NCI-H2196 treated with DMSO at 0.1 percent for 48 hours (cell line): ENCODE measurements around the gene UBE3D.
"Not testable (repeated sequence)": the region's sequence is repeated elsewhere in the genome, so short reads cannot be mapped to it uniquely, and the experiment has no call there.

Experiments
- DNase-seq: peaks from one replicate; lab custom pipeline; 2025; ENCODE audit not compliant: unreplicated experiment; lab: John Stamatoyannopoulos, UW

The UBE3D gene

DNA sequence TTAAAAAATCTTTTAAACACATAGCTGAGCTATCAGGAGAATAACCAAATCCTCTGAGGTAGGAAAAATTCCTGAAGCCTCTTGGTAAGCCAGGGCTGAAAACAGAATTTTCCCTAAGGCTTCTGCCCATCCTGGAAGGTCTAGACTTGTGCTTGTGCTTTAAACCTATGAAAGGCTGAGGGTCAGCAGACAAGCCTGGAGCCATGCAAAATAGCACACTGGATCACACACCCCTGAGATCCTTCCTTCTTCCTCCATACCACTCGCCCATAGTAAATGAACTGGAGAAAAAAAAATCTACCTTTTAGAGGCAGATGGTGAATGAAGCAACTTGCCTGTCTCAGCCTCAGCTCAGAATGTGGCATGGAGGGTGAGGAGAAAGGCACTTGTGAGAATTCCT, 144.4 kb downstream of the UBE3D start:
- no peak for DNase-seq

DNA sequence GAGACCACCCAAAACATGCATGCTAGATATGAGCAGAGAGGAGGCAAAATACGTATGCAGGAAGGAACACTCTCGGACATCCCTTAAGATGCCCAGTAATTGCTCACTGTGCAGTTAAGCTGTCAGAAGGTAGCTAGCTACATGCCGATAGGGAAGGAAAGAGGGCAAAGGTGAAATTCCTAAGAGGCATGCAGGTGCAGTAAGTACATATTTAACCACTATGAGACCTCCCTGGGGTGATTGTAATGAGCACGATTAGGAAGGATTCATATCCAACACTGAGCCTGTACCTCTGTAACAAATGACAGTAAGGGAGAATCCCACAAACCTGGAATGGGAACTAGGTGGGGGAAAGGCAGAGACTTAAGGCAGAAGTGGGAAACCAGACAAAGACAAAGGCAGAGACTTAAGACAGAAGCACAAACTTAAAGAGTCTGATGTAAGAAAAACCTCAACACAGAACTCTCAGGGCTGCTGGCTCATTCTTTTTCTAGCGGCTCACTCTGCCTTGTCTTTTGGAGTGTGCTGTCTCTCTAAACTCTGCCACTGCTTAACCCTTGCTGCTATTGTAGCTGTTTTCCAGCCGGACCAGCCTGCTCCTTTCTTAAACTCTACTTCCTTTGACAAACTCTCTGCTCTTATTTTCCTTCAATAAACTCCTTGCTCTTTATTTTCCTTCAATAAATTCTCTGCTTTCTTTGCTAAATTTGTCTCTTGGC, 148.1 kb downstream of the UBE3D start:
- DNase-seq, result no peak

DNA sequence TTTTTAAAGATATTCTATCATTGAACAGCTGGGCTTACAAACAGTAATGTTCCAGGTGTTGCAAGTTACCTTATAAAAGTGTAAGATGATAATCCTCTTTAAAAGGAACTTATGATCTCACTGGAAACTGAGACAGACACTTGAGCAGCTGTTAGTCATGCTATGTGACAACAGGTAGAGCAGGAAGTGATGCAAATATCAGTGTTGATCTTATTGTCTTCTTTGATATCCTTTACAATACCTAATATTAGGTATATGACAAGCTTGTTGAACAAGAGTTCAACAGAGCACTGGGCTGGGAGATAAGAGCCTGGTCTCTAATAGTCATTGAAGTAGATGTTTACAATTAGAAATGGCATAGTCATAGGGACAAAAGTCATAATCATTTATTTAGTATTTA, 150.0 kb downstream of the UBE3D start:
- no peak for DNase-seq

DNA sequence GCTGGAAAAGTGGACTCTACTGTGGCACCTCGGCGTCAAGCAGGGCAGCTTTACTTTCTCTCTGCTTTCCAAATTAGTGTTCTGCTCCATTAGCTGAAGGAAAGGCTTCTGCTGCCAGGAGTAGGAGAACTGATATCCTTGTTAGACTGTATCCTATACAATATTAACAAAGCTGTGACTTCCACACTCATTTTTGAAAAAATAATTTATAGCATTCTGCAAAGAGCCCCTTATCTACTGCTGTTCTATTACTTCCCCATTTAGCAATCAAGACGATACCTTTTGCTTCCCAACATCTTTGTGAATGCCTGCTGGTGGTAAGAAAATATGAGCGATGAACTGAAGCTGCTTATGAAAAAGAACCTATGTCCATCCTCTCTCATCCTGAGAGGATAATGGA, 151.1 kb downstream of the UBE3D start:
- no peak for DNase-seq

DNA sequence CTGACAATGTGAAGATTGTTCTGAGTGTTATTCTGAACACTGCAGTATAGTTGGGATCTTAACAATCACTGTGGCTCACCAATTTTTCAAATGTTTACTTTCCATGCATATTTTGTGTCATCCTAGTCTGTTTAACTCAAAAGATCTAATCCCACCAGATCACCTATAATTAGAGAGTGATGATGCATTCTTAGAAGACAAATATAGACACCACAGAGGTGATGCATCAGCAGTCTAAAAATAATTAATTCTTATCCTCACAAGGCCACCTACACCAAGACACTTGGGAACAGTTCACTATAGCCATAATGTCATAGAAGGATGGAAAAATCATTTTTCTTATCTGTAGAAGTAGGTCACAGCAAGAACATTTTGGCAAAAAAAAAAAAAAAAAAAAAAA, 154.8 kb downstream of the UBE3D start:
- no peak for DNase-seq

DNA sequence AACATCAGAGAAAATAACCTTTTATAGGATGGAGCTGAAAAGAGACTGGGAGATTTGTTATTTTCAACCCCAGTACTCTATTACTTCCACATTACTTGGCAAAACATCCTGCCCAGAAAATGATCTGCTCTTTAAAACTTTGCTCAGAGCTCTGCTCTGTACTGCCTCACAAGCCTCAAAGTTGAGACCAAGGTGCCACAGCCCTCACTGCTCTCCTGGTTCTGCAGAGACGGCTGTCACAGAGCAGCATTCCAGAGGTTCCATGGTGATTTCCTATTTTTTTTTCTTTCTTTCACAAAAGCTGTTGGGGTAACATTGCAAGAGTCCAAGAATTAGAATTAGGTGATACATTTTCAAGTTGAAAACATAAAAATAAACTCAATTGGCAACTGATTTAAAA, 155.2 kb downstream of the UBE3D start:
- DNase-seq, result no peak

DNA sequence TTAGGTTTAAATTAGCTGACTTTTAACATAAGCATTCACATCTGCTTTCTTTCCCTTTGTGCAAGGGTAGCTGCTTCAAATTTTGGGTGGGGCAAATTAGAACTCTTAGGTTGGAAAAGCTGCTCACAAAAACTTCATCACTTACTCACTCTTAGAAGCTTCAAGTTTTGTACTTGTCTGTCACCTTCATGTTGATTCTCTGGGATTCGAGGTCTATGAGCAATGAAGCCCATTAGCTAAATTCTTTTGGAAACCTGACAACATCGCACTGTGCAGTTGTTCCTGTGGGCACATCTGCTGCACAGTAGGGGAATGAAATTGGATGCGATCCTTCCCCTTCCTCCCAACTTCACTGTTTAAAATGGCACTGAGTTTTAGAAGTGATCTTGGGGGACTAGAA, 156.1 kb downstream of the UBE3D start:
- DNase-seq, result no peak

DNA sequence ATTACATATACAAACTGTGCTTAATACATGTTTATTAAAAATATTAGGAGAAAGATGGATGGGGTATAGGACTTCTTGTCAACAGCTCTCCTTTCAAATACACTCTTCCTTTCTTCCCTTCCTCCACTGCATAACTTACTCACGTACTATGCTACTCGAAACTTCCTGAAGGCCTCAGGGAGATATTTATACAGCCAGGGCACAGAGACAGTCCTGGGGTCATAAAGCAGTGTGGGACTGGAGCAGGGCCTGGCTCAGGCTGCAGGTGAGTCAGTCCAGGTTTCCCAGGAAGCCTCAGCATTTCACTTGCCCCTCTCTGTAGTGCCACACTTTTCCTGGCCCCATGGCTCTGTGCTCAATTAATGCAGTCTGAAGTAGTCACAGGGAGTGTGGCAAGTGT, 157.0 kb downstream of the UBE3D start:
- no peak for DNase-seq

DNA sequence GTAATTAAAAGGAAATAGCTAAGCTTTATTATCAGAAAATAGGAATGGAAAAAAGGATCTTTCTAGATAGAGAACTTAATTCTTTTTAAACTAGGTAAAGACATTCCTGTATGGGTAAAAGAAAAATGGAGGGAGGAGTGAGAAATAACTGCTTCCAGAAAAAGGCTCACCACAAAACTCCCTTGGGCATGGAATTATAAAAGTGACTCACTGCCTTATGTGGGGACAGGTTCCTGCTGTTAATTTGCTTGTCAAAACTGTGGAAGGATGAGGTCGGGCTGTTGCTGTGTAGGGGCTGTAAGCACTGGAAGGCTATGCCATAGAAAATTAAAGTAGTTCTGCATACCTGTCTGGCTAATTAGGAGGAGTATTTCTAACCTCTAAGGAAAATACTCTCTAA, 158.7 kb downstream of the UBE3D start:
- DNase-seq, result no peak

DNA sequence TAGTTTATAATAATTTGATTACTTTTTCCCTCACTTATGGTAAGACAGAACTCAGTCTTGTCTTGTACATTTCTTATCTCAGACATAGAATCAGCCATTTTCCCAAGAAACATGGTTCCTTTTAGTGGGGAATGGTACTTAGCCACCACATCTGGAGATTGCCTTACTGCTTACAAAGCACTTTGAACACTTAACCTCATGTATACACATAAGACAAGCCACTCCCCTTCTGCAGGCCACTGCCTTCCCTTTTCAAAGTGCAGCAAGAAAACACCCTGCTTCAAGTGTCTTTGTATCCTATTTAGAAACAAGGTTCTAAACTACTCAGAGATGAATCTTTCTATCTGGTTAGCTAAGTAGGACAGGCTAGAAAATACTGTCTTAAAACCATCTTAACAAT, 159.2 kb downstream of the UBE3D start:
- DNase-seq, result no peak

DNA sequence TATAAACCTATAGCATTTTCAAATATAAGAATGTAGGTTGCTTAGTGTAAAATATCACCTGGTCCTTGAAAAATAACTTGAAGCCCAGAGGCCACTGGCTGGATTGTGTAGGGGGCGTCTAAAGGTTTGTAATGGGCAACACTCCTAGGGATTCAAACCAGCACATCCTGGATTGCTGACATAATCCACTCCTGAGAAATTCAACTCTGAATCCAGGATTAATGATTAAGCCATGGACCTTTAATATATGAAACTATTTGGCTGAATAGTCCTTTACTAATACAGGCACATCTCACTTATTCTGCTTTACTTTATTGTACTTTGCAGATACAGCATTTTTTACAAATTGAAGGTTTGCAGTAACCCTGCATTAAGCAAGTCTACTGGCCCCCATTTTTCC, 160.8 kb downstream of the UBE3D start:
- no peak for DNase-seq

DNA sequence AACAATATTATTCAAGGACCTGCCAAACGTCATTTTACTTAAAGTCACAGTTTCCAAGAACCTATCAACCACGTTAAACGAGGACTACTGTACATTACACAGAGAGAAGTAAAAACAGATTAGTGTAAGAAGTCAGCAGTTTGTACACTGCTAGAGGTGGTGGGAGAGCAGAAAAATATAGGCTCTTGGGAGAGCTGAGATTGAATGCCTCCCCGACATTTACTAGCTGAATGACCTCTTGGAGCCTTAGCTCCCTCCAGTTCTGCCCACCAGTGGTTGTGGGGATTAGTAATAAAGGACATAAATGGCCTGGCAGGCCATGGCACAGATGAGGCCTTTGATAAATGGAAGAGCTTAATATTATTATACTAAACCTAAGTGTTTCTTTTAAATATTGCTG, 161.4 kb downstream of the UBE3D start:
- DNase-seq, result no peak

DNA sequence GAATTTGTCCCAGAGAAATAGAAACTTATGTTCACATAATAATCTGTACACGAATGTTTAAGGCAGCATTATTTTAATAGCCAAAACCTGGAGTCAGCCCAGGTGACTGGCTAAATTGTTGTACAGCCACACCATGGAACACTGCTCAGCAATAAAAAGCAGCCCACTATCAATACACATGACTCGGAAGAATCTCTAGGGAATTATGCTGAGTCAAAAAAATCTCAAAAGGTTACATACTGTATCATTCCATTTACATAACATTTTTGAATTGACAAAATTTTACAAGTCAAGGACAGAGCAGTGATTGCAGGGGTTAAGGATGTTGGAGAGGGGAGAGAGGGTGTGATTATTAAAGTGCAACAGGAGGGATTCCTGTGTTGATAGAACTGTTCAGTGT, 163.4 kb downstream of the UBE3D start:
- DNase-seq, result no peak

DNA sequence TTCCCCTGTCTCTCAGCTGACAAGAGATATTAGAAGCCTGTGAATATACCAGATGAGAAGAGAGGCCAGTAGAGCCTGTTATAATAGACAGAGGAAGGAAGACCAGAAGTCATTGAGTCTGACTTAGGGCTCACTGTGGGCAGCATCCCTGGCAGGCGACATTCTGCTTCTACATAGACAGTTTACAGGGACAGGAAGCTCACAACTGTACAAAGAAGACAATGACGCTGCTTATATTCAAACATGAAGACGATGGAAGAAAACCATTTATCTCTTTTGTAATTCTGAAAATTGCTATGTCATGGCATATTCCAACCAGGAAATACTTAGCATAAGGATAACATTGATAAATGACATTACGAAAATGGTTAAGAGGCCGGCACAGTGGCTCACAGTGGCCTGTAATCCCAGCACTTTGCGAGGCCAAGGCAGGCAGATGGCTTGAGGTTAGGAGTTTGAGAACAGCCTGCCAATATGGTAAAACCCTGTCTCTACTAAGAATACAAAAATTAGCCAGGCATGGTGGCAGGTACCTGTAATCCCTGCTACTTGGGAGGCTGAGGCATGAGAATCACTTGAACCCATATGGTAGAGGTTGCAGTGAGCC, 170.9 kb downstream of the UBE3D start:
- no peak for DNase-seq

DNA sequence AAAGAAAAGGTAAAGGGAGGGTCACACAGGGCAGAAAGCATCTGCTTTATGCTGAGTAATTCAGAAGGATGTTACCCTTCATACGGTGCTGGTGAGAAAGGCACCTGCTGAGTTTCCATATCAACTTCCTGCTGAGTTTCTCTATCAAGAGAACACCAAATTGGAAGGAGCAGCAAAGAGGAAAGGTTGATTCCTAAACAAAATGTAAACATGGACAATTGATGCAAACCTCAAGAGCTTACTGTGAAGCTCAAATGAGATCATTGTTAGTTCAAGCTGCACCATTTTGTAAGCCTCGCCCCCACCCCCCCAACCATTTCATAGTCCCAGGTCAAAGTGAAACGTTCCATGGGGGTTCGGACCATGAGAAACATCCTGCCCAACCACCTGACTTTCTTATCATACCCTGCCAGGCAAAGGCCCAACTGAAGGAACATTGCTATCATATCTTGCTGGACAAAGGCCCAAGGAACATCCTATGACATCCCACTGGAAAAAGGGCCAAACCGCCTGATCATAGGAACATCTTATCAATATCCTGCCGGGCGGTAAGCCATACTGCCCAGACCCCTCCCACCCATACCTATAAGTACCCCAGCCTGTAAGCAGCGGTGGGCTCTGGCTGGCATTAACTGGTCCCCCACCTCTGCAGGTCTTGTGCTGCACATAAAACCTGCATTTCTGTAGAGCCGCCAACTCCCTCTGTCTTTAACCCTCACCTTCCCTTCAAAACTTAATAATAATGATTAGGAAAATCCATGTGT, 171.6 kb downstream of the UBE3D start:
- no peak for DNase-seq

DNA sequence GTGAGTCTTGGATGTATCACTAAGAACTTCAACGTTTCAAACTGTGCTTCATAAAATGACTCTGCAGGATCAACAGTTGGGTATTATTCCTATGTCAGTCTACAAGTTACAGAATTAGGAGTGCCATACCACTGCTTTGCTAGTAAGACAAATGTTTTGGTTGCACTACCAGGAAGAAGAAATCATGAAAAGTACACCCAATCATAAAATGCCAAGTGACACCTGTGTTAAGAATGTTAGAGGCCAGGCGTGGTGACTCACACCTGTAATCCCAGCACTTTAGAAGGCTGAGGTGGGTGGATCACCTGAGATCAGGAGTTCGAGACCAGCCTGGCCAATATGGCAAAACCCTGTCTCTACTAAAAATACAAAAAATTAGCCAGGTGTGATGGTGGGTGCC, 174.1 kb downstream of the UBE3D start:
- DNase-seq, result not testable (repeated sequence)

DNA sequence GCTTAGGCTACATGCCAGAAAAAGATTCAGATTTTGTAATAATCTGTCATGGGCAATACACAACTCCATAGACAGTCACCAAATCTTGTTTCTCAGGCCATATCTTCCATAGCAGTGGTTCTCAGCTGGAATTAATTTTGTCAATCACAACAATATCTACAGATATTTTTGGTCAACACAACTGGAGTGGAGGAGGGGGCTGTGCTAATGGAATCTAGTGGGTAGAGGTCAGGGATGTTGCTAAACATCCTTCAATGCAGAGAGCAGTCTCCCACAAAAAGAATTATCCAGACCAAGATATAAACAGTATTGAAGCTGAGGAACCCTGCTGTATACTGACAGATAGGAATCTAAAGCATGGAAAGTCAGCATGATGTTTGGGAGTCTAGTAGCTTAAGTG, 174.6 kb downstream of the UBE3D start:
- DNase-seq, result no peak

DNA sequence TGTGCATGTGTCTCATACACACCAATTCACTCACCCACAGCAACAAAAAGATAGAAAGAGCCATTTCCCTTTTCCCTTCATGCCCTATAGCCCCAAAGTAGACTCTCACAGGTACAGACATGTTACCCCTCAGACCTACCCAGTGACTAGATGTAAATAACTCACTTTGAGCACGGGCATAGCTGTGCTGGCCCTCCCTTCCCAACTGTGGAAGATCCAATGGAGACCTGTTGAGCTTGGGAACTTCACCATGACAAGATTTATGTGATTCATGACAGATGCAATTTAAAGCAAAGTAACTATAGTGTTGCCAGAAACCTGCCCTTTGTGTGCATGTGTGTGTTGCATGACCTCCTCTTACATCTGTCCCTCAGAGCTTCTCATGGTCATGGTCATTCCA, 175.4 kb downstream of the UBE3D start:
- DNase-seq, result no peak

DNA sequence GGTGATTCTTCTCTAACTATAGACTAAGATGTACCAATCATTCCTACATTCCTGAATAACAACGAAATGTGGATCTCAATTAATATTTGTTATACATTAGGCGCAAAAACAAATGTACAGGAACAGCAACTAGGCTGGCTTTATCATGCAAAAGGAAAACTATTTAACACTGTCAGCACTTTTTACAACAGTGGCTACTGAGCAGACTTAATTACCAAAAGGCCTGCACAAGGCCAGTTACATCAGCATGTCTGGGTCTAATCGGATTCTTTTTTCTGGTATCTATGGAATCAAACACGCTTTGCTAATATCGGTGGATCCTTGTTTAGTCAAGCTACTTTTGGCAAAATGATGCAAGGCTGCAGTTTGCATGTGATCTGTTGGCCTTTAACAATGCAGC, 176.5 kb downstream of the UBE3D start:
- DNase-seq, result no peak

DNA sequence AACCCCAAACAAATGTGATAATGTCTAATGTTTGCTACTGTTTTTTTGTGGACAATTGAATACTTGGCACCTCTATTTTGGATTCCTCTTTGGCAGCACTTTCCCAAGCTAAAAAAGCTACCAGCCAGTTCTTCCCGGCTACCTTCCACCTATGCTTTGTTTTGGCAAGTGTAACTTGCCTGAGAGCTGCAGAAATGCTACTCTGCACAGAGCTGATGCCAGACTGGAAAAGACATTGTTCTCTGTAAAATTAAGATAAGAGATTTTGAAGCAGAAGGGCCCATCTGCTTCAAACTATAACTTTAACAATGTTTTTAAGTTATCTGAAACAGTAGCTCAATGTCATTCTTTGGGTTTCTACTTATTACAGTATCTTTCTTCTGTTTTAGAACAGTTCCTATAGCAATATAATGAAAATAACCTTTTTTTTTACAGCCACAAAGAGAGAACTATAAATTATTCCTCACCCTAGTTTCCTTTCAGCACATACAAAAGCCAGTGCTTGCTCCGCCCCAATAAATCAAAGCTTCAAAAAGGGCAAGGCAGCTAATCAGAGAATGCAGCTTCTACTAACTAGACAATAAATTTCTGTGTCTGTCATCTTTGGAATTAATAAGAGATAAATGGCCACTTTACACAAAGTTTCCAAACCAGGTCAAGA, 183.1 kb downstream of the UBE3D start:
- DNase-seq, result no peak

DNA sequence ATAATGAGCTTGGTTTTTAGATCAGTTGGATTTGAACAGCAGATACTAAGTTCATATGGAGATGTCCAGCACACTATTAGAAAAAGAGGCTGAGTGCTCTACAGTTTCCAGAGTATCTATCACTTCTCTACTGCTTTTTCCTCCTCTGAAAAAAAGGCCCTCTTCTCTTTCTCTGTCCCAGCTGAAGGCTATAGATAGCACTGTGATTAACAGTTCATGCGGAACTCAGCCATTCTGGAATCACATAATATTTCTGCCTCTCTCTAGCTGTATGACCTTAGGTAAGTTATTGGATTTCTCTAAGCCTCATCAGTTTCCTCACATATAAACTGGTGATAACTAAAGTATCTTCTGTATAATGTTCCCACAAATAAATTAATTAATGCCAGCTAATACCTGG, 184.1 kb downstream of the UBE3D start:
- no peak for DNase-seq

DNA sequence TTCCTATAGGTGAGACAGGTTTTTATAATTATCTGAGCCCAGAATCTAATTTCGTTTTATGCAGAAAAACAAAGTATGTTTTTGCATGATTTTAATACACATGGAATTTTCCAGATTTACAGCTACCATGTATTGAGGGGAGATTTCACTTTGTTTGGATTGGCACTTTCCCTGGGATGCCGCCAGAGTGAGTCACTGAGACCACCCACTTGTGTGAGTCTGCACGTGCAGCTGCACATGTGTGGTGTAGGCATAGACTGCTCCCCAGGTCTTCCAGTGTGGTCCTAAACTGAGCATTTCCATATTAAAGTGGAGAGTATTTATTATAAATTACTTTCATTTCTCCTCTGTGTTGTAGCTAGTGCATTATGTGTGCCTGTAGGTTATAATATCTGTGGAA, 186.8 kb downstream of the UBE3D start:
- no peak for DNase-seq
